Measurements from ENCODE around the gene MNAT1.
"Not testable (repeated sequence)": the region's sequence is repeated elsewhere in the genome, so short reads cannot be mapped to it uniquely, and the experiment has no call there.

Gene MNAT1

GRCh38 chr14:60867503-60868172 is 133.1 kb downstream of the MNAT1 start:
- no peak for DNase-seq
- no peak overlapping the region for H3K27ac ChIP-seq
- H3K36me3 ChIP-seq (replicated peaks), result no peaks in the 10 kb centered on the region
- H3K27me3 ChIP-seq (replicated peaks), result no peaks in the 10 kb centered on the region
- no peak overlapping the region for H3K4me3 ChIP-seq (ENCODE audit: low read depth, low read length)
- TF ChIP-seq CTCF (IDR thresholded peaks at IDR 0.05; ENCODE audit: low read depth, low read length, missing control alignments), result no peak
- in situ Hi-C loops (cut with HindIII; ENCODE audit: low pct_ligation_motif_present, low sequenced_read_pairs), result no loop called here

GRCh38 chr14:60878121-60878520 is 143.6 kb downstream of the MNAT1 start:
- no peak for DNase-seq
- Histone ChIP-seq H3K27me3 (replicated peaks) (no peaks in the 10 kb centered on the region), H3K27ac (no peak overlapping the region), H3K36me3 (replicated peaks) (no peaks in the 10 kb centered on the region), H3K4me3 (ENCODE audit: low read depth, low read length) (no peak overlapping the region)
- in situ Hi-C loops (cut with HindIII; ENCODE audit: low pct_ligation_motif_present, low sequenced_read_pairs), result no loop called here
- no peak for TF ChIP-seq CTCF (IDR thresholded peaks at IDR 0.05; ENCODE audit: low read depth, low read length, missing control alignments)

GRCh38 chr14:60878536-60878935 is 144.0 kb downstream of the MNAT1 start:
- Histone ChIP-seq H3K4me3 (ENCODE audit: low read depth, low read length) (no peak overlapping the region), H3K27me3 (replicated peaks) (no peaks in the 10 kb centered on the region), H3K36me3 (replicated peaks) (no peaks in the 10 kb centered on the region), H3K27ac (no peak overlapping the region)
- in situ Hi-C loops (cut with HindIII; ENCODE audit: low pct_ligation_motif_present, low sequenced_read_pairs), result no loop called here
- no peak for DNase-seq
- TF ChIP-seq CTCF (IDR thresholded peaks at IDR 0.05; ENCODE audit: low read depth, low read length, missing control alignments), result no peak

- Histone ChIP-seq H3K27ac (no peak overlapping the region), H3K27me3 (replicated peaks) (no peaks in the 10 kb centered on the region), H3K4me3 (ENCODE audit: low read depth, low read length) (no peak overlapping the region), H3K36me3 (replicated peaks) (no peaks in the 10 kb centered on the region)
- TF ChIP-seq CTCF (IDR thresholded peaks at IDR 0.05; ENCODE audit: low read depth, low read length, missing control alignments), result no peak
- in situ Hi-C loops (cut with HindIII; ENCODE audit: low pct_ligation_motif_present, low sequenced_read_pairs), result no loop called here
- no peak for DNase-seq
Measured at GRCh38 chr14:60882219-60882618, 147.7 kb downstream of the MNAT1 start.

- in situ Hi-C loops (cut with HindIII; ENCODE audit: low pct_ligation_motif_present, low sequenced_read_pairs), result no loop called here
- H3K4me3 ChIP-seq (ENCODE audit: low read depth, low read length), result no peak overlapping the region
- DNase-seq, result no peak
- TF ChIP-seq CTCF (IDR thresholded peaks at IDR 0.05; ENCODE audit: low read depth, low read length, missing control alignments), result no peak
- no peaks in the 10 kb centered on the region for H3K36me3 ChIP-seq (replicated peaks)
- H3K27ac ChIP-seq, result no peak overlapping the region
- no peaks in the 10 kb centered on the region for H3K27me3 ChIP-seq (replicated peaks)
Measured at GRCh38 chr14:60884134-60884533, 149.6 kb downstream of the MNAT1 start.

GRCh38 chr14:60890636-60891035 is 156.1 kb downstream of the MNAT1 start:
- H3K27me3 ChIP-seq (replicated peaks); DNase-seq; H3K27ac ChIP-seq; in situ Hi-C loops (cut with HindIII; ENCODE audit: low pct_ligation_motif_present, low sequenced_read_pairs); H3K4me3 ChIP-seq (ENCODE audit: low read depth, low read length); H3K36me3 ChIP-seq (replicated peaks): not testable (repeated sequence)

Measured in brain microvascular endothelial cell (primary cell).